ENCODE measurements around the gene ACTA2. TPM values are rescaled to one million over a fixed set of nuclear protein-coding genes. Genes with fewer than 3 reads are reported as not detected.
A peak's percentile ranks its signal among the peaks of the same experiment; 100 is the strongest.

Gene ACTA2
- 2,259 TPM for total RNA-seq

DNA sequence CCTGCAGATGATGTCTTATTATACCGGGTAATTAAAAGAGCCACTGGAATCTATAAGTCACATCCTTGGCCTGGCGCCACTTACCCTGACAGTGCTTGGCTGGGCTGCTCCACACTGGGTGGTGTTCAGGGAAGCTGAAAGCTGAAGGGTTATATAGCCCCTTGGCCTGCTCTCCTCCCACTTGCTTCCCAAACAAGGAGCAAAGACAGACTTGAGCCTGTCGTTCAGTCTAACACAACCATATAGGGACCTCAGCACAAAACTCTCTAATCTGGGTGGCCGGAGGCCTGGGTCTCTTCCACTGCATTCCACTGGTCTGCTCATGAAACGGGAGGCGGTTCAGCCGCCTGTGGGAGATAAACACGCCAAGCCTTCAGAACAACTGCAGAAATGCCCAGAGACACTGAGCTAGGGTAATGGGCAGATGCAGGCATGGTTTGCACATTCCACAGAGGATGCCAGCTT, at the start of gene ACTA2:
Gene ACTA2, minus strand, starts transcription at position 127 of the 465 bp plus-strand sequence. CDS start 3,843 bp downstream, outside the sequence.
- DNase-seq (ENCODE audit: low spot score), result peak; percentile 70

DNA sequence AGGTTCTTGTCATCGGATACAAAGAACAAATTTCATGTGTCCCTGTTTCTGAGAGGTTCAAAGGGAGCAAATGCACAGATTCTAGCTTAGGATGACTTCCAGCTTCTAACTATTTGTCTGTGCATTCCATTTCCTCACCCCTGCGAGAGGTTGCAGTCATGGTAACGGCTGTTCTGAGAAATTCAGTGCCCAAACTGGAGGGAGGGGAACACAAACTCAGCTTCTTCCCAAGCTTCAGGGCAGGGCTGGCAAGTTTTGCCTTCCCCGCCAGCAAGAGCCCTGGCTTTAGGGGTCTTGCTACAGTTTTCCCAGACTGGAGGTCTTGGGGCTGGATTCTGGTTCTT, 49.1 kb upstream of the ACTA2 start:
- DNase-seq (ENCODE audit: low spot score), result no peak

DNA sequence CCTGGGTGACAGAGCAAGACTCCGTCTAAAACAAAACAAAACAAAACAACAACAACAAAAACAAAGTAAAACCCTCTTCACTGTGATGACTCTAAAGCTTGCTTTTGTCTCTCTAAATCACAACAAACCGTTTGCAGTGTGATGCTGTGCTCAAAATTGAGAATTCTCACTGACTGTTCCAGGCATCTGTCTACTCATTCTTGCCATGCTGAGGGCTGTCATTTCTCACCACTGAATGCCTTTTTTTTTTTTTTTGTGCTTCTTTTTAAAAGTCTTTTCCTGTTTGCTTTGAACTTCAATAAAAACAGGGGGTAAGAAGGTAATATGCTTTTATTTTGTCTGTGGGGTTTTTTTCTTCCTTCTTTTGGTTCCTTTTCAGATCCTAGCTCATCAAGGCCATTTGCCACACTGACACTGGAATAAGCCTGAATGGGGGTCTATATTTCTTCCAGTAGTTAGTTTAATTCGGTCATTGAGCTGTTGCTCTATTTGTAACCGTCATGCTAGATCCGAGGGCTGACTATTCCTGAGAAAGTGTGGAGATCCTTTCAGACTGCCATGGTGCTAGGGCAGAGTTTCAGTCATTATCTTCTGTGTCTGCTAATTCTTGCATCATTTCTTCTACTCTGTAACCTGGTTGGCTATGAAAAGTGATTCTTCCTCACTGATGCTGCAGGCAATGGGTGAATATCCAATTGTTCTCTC, 48.6 kb upstream of the ACTA2 start:
- no peak for DNase-seq (ENCODE audit: low spot score)

DNA sequence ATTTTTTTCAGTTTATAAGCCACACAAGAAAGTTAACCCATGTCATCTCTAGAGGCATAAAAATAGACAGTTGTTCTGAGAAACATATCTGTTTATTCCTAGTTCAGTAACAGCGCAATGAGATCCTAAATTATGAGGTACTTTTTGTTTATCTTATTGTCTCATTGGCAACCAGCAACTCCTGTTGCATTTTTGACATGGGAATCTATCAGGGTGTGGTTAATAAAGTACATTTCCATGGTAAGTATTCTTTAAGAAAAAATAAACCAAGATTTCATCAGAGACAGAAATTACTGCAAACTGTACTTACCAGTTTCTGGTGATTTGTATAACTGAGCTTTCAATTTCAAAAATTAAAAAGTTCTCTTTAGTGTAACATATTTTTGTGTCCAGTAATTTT, 47.1 kb upstream of the ACTA2 start:
- DNase-seq (ENCODE audit: low spot score), result no peak

DNA sequence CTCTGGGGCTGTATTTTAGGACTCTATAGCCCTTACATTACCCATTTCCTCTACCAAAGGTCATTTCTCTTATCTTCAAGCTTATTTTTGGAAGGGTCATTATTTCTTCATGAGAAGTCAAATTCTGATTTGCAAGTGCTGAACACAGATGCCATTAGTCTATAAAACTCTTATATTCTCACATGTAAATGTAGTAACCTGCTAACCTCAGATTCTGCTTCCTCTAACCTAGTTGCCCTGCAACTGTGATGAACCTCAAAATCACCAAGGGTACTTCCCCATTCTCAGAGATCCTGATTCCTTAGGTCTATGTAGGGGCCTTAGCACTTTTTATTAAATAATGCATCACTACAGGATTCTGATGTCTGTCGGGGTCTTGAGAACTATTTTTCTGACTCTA, 44.4 kb upstream of the ACTA2 start:
- no peak for DNase-seq (ENCODE audit: low spot score)

DNA sequence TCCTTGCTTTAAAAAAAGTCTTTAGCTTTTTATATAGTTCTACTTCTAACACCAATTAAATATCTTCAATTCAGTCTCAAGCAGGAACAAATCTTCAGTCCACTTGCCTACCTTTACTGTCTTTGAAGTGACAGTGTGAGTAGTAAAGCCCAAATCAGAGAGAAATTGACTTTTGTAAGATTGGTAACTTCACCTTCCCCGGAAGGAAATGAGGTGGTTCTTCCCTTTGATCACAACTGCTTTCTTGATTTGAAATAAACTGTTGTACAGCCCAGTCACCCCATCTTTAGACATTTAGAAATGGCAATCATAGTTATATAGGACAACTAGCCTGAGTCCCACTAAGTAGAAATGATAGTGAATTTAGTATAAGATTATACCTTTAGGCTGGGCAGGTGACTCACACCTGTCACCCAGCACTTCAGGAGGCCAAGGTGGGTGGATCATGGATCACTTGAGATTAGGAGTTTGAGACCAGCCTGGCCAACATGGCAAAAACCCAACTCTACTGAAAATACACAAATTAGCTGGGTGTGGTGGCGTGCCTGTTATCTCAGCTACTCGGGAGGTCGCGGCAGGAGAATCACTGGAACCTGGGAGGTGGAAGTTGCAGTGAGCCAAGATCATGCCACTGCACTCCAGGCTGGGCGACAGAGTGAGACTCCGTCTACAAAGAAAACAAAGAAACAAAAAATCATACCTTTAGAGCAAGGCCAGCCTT, 42.7 kb upstream of the ACTA2 start:
- no peak for DNase-seq (ENCODE audit: low spot score)

DNA sequence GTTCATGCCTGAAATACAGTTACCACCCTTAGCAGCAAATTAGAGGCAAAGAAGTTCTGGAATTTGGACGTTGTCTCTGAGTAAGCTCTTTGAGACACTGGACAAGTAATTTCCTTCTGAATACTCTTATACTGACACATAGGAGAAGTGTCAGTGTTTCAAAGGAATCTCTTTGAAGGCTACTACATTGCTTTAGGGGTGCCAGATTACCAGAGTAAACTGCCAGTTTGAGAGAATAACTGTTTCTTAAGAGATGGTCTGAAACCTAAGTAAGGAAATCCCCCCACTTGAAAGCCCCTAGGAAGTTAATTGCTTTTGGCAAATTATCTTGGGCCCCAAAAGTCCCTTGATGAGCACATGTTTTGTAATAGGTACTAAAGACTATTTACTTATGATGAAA, 41.4 kb upstream of the ACTA2 start:
- no peak for DNase-seq (ENCODE audit: low spot score)

DNA sequence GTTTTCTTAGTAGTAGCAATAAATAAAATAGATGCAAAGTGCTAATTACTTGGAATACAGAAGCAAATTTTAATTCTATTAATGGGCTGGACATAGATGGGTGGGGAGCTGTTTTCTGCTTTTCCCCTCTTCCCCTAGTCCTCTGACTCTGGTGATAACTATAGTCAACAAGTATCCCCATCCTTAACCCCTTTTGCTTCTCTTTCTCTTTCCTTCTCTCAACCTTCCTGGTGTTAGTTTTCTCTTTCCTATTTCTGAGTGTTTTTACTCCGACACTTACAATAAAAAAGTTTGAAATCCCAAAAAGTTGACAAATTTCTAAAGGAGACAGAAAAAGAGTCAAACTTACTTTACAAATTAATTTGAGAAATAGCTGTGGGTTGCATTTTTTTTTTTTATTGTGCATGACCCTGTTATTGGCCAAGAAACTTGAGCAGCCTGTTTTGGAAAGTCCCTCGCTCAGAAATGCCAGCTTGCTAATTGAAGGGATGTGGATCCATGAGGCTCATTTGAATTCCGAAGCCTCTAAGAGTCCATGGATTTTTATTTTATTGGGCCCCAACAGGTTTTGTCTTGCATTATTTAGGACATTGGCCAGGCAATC, 40.5 kb upstream of the ACTA2 start:
- no peak for DNase-seq (ENCODE audit: low spot score)

DNA sequence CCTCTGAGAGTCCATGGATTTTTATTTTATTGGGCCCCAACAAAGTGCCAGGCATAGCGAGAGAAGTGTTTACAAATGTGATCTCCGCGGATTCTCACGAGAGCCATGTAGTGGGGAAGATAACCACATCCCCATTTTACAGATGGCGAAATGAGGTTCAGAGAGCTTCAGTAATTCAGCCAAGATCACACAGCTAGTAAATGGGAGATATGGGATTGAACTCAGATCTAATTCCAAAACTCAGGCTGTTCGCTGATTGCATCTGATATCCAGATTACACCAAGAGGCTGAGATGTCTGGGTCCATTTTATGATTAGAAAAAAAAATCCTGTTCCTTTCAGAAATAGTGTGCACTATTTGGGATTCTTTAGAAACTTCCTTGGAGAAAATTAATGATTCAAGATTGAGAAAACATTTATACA, 39.3 kb upstream of the ACTA2 start:
- DNase-seq (ENCODE audit: low spot score), result no peak

DNA sequence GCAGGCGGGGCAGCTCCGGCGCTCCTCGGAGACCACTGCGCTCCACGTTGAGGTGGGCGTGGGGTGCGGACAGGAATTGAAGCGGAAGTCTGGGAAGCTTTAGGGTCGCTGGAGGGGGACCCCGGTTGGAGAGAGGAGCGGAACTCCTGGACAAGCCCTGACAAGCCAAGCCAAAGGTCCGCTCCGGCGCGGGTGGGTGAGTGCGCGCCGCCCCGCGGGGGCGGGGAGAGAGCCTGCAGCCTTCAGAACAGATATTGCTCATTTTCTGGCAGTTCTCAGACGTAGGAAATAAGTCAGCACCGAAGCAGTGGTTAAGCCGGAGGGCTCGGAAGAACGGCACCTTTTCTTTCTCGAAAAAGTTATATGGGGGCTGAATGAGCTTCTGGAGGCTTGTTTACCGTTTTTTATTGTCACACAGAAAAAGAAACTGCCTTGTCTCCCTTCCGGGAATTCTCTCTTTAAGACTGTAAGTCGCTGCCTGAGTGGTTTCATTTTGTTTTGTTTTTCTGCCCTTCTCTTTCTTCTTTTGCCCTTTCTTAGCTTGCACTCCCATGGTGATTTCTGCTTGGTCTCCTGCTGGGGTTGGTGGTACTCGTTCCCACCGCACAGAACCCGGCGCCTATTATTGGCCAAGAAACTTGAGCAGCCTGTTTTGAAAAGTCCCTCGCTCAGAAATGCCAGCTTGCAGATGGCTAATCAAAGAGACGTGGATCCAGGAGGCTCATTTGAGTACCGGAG, 38.8 kb upstream of the ACTA2 start:
- DNase-seq (ENCODE audit: low spot score), result peak; percentile 65

DNA sequence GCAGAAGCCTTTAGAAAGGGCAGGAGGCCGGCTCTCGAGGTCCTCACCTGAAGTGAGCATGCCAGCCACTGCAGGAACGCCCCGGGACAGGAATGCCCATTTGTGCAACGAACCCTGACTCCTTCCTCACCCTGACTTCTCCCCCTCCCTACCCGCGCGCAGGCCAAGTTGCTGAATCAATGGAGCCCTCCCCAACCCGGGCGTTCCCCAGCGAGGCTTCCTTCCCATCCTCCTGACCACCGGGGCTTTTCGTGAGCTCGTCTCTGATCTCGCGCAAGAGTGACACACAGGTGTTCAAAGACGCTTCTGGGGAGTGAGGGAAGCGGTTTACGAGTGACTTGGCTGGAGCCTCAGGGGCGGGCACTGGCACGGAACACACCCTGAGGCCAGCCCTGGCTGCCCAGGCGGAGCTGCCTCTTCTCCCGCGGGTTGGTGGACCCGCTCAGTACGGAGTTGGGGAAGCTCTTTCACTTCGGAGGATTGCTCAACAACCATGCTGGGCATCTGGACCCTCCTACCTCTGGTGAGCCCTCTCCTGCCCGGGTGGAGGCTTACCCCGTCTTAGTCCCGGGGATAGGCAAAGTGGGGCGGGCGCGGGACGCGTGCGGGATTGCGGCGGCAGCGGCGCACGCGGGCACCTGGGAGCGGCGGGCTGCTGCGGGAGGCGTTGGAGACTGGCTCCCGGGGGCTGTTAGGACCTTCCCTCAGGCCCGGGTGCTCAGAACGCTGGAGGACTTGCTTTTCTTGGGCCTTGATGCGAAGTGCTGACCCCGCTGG, 38.0 kb upstream of the ACTA2 start, which contains the start of gene FAS:
Gene FAS, plus strand, starts transcription at position 415 of the 777 bp plus-strand sequence. Its CDS starts 79 bp downstream, at position 494.
- DNase-seq (ENCODE audit: low spot score), result peak; percentile 67

DNA sequence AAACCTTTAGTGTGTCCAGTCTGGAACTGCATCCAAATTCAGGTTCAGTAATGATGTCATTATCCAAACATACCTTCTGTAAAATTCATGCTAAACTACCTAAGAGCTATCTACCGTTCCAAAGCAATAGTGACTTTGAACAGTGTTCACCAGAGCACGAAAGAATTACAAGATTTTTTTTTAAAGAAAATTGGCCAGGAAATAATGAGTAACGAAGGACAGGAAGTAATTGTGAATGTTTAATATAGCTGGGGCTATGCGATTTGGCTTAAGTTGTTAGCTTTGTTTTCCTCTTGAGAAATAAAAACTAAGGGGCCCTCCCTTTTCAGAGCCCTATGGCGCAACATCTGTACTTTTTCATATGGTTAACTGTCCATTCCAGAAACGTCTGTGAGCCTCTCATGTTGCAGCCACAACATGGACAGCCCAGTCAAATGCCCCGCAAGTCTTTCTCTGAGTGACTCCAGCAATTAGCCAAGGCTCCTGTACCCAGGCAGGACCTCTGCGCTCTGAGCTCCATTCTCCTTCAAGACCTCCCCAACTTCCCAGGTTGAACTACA, 37.3 kb upstream of the ACTA2 start:
- peak; percentile 42 for DNase-seq (ENCODE audit: low spot score)

DNA sequence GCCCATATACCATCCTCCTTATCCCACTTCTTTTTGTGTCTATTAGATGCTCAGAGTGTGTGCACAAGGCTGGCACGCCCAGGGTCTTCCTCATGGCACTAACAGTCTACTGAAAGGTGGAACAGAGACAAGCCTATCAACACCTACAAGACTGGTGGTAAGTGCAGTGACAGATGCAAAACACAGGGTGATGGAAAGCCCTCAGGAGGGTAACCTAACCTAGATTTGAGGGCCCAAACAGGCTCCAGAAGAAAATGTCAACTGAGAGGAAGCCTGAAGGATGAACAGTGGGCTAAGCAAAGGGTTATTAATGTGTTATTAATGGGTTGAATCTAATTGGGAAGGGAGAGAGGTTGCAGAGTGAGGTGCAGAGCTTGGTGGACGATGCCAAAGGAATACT, 36.9 kb upstream of the ACTA2 start:
- no peak for DNase-seq (ENCODE audit: low spot score)

DNA sequence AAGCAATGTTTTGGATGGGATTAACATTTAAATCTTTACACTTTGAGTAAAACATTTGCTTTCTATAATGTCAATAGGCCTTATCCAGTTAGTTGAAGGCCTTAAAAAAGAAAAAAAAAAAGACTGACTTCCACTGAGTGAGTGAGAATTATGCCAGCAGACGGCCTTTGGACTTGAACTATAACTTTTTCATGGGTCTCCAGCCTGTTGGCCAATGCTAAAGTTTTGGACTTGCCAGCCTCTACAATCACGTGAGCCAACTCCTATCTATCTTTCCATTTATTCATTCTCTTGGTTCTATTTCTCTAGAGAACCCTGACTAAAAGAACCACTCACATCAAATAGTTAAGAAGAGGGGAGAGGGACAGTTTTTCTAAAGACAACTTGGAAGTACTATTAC, 35.3 kb upstream of the ACTA2 start:
- DNase-seq (ENCODE audit: low spot score), result no peak

DNA sequence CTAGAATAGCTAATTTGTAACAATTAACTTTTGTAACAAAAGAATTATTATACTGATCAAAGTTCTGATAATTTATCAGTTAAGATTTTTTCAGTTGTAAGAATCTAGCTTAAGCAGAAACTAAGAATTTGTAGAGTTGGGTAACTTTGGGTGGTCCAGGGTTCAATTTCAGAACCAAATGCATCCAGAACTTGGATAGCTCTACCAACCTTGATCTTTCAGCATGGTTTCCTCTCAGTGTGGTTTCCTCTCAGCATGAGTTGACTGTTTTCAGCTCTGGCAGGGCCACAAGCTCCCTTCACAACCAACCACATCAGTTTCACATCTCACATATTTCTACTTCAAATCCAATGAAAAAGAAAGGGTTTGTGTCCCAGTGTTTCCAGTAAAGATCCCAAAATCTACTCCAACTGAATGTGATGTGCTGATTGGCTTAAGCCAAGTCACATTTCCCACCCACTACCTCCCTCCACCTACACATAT, 34.7 kb upstream of the ACTA2 start:
- no peak for DNase-seq (ENCODE audit: low spot score)

DNA sequence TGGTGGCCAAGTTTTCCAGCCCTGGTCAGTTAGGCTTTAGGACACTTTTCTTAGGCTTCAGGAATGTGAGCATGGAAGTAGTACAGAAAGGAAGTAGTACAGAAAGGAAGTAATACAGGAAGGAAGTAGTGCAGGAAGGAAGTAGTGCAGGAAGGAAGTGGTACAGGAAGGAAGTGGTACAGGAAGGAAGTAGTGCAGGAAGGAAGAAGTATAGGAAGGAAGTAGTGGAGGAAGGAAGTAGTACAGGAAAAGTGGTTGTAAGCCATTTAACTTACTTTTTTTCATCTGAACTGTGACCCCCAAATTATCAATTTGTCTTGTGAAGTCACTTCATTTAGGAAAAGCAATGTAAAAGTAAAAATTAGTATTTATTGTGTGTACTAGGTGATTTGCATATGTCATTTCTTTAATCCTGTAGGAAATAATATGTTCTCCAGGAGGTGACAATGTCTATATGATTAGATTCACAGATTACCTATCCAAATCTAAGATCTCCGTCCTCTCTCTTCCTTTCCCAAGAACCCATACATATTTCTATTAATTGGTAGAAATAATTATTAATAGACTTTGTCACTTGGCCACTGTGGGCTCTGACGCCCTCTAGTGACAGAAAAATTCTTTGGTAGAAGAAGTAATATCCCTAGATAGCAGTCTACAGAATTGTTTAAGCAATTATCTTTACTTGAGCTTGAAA, 34.1 kb upstream of the ACTA2 start:
- DNase-seq (ENCODE audit: low spot score), result peak; percentile 39

DNA sequence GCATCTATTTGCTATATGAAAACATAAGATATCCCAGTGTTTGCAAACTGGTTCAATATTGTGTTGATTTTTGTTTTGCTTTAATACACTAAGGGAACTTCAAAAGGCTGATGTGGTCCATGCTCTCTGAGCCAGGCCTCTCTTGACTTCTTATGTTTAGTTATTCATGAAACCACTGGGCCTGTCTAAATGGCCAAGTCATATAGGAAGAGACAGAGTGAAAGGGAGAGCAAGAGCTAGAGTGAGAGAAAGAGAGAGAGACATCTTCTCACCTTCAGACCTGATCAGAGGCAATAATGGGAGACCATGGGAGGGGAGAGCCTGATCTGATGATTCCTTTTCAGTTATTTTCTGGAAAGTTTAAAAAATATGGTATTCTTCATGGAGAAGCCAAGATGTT, 32.0 kb upstream of the ACTA2 start:
- DNase-seq (ENCODE audit: low spot score), result no peak

DNA sequence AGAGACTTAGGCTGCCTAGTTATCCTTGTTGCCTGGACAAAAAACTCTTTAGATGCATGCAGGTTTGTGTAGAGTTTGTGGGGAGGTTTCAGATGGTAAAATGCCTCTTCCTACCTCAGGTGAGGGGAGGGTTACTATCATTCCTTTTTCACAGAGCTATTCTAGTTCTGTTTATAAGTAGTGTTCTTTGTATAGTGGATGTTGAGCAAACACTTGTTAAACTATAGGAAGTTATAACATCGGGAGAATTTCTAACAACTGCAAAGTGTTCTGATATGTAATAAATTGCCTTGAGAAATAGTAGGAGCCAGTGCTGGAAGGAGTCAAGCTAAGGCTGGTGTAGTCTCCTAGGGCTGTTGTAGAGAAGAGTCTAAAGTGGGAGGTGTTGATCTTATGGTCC, 31.4 kb upstream of the ACTA2 start:
- no peak for DNase-seq (ENCODE audit: low spot score)

DNA sequence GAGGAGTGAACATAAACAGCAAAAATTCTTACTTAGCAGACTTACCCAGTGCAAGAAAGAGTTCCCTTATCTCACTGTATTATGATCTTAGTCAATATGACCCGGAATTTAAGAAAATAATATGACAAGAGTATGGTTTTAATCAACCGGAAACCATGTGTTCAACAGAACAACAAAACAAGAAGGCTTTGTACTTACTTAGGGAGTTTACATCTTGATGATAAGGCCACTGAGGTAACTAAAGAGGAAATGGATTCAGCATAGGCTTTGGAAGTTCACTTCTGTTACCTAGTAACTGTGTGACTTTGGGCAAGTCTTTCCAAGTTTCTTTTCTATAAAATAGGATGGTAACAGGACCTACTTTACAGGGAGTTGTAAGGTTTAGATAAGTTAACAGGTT, 30.6 kb upstream of the ACTA2 start:
- DNase-seq (ENCODE audit: low spot score), result no peak

DNA sequence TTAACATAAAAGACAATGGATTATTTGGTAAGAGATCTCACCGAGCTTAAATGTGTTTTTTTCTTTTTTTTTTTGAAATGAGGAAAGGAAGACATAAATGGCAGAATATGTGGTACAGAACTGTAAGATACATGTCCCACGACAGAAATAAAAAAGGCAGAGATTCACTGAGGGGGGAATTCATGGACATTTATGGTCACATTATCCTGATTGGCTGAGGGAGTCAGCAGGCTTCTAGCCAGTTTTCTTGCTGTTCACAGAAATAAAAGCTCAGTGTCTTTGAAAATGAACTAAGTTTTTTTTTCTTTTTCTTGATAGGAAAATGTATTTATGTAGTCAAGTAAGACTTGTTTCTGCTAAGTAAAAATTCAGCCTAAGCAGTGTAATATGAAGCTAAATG, 29.8 kb upstream of the ACTA2 start:
- no peak for DNase-seq (ENCODE audit: low spot score)
